Hematopoietic multipotent progenitor cell treated with erythropoietin and hydrocortisone succinate and interleukin-3 and kit ligand, for 6 days (in vitro differentiated cells): ENCODE measurements around the gene PRRX2.

Source experiments
- DNase-seq: peaks from one replicate; pipeline ENCODE4 v3.0.0-alpha.2; 2015

PRRX2 gene

GRCh38 chr9:129637102-129637501 is 28.3 kb upstream of the PRRX2 start:
- DNase-seq, result peak; percentile 50

- DNase-seq, result no peak
Observed at GRCh38 chr9:129637673-129638439, 27.6 kb upstream of the PRRX2 start.

GRCh38 chr9:129639034-129639630 is 26.3 kb upstream of the PRRX2 start:
- DNase-seq, result no peak

GRCh38 chr9:129639756-129640085 is 25.7 kb upstream of the PRRX2 start:
- DNase-seq, result no peak

- no peak for DNase-seq
Observed at GRCh38 chr9:129640086-129640870, 25.2 kb upstream of the PRRX2 start.

- peak; percentile 62 for DNase-seq
Observed at GRCh38 chr9:129640871-129641749, 24.3 kb upstream of the PRRX2 start.

GRCh38 chr9:129641750-129642585 is 23.5 kb upstream of the PRRX2 start, which contains the start of gene ASB6:
Gene ASB6, minus strand, starts transcription at chr9:129642151. Its CDS starts 152 bp downstream, at chr9:129641999.
- DNase-seq, result peak; percentile 97

GRCh38 chr9:129643706-129644105 is 21.7 kb upstream of the PRRX2 start:
- no peak for DNase-seq

GRCh38 chr9:129644365-129644764 is 21.1 kb upstream of the PRRX2 start:
- no peak for DNase-seq

- DNase-seq, result no peak
Observed at GRCh38 chr9:129644902-129645301, 20.5 kb upstream of the PRRX2 start.

GRCh38 chr9:129646252-129646651 is 19.2 kb upstream of the PRRX2 start:
- no peak for DNase-seq

GRCh38 chr9:129646654-129647053 is 18.8 kb upstream of the PRRX2 start:
- no peak for DNase-seq

- DNase-seq, result no peak
Observed at GRCh38 chr9:129647635-129648034, 17.8 kb upstream of the PRRX2 start.

- no peak for DNase-seq
Observed at GRCh38 chr9:129648092-129648763, 17.2 kb upstream of the PRRX2 start.

- no peak for DNase-seq
Observed at GRCh38 chr9:129648764-129649115, 16.7 kb upstream of the PRRX2 start.

- DNase-seq, result no peak
Observed at GRCh38 chr9:129649726-129650679, 15.4 kb upstream of the PRRX2 start.

- DNase-seq, result no peak
Observed at GRCh38 chr9:129650680-129651235, 14.7 kb upstream of the PRRX2 start.

- DNase-seq, result no peak
Observed at GRCh38 chr9:129653823-129654553, 11.5 kb upstream of the PRRX2 start.

- DNase-seq, result no peak
Observed at GRCh38 chr9:129654554-129655040, 10.8 kb upstream of the PRRX2 start.
